Activated CD8-positive, alpha-beta memory T cell treated with anti-CD3 and anti-CD28 coated beads for 1 hour (primary cell): ENCODE data around the gene PLA2G4B.
A peak's percentile ranks its signal among the peaks of the same experiment; 100 is the strongest.

Source experiments
- DNase-seq, 2 donors: peaks; one replicate each; pipeline ENCODE4 v3.0.0-alpha.2; 2020; ENCODE audit warnings: low read depth in 1 of 2; ENCODE audit errors: extremely low read depth in 1 of 2

PLA2G4B gene

GRCh38 chr15:41809121-41809520 is 29.5 kb upstream of the PLA2G4B start:
- no peak for DNase-seq

- DNase-seq, result no peak
These were observed 29.0 kb upstream of the PLA2G4B start for GRCh38 chr15:41809526-41810220.

GRCh38 chr15:41810651-41811431 is 27.8 kb upstream of the PLA2G4B start:
- no peak for DNase-seq

GRCh38 chr15:41811432-41812195 is 27.0 kb upstream of the PLA2G4B start:
- DNase-seq, result peak; percentile 38 to 60

- DNase-seq, result no peak
These were observed 25.7 kb upstream of the PLA2G4B start for GRCh38 chr15:41812820-41813375.

- no peak for DNase-seq
These were observed 25.2 kb upstream of the PLA2G4B start for GRCh38 chr15:41813426-41813825.

- DNase-seq, result no peak
These were observed 24.1 kb upstream of the PLA2G4B start for GRCh38 chr15:41814534-41814933.

- DNase-seq, result no peak
These were observed 21.9 kb upstream of the PLA2G4B start for GRCh38 chr15:41816788-41817187.

- no peak for DNase-seq
These were observed 21.3 kb upstream of the PLA2G4B start for GRCh38 chr15:41817327-41817726.

GRCh38 chr15:41817781-41818180 is 20.9 kb upstream of the PLA2G4B start:
- no peak for DNase-seq

- DNase-seq, result no peak
These were observed 19.1 kb upstream of the PLA2G4B start for GRCh38 chr15:41819455-41820050.

- no peak for DNase-seq
These were observed 17.7 kb upstream of the PLA2G4B start for GRCh38 chr15:41820791-41821423.

- DNase-seq, result no peak
These were observed 16.8 kb upstream of the PLA2G4B start for GRCh38 chr15:41821831-41822230.

GRCh38 chr15:41822471-41822870 is 16.2 kb upstream of the PLA2G4B start:
- DNase-seq, result no peak

GRCh38 chr15:41822957-41823356 is 15.7 kb upstream of the PLA2G4B start:
- no peak for DNase-seq

- DNase-seq, result no peak
These were observed 15.1 kb upstream of the PLA2G4B start for GRCh38 chr15:41823502-41823901.

- DNase-seq, result no peak
These were observed 14.4 kb upstream of the PLA2G4B start for GRCh38 chr15:41824062-41824745.

- DNase-seq, result no peak
These were observed 13.5 kb upstream of the PLA2G4B start for GRCh38 chr15:41825145-41825544.

GRCh38 chr15:41825572-41826535 is 12.8 kb upstream of the PLA2G4B start:
- DNase-seq, result no peak
